HTR-8/SVneo (cell line): Measurements from ENCODE around the gene UQCRC1.

Experiments used
- DNase-seq: peaks from one replicate; pipeline ENCODE4 v3.0.0; 2011; ENCODE audit warnings: low spot score, mixed read lengths; ENCODE audit not compliant: insufficient read length
- FAIRE-seq: peaks from 2 replicates; lab custom pipeline; 2011; peaks lifted over from hg19 to GRCh38; lab: Jason Lieb, UNC

The UQCRC1 gene

DNA sequence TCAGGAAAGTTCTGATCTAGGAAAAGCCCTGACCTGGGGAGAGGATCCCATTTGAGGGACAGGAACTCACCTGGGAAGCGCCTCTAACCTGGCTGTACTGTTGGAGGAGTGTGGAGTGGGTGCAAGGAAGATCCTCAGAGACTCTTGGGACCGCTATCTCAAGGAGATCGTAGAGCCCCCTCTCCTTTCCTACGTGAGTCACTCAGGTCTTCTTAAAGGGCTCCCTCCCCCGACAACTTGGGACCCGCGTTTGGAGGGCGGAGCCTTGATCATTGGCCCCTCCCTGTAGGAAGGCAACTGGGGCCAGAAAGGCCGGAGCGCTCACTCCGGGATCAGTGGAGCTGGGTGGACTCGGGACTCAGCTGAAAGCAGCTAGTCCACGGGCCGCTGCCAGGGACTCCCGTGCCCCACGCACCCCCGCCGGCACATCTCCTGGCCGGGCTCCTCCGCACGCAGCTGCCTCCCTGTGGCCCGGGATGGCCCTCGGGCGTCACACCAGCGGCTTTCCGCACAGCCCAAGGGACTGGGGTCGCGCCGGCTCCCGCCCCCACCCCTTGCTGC, 25.3 kb upstream of the UQCRC1 start:
- peak; percentile 79 for DNase-seq
- no peak for FAIRE-seq

DNA sequence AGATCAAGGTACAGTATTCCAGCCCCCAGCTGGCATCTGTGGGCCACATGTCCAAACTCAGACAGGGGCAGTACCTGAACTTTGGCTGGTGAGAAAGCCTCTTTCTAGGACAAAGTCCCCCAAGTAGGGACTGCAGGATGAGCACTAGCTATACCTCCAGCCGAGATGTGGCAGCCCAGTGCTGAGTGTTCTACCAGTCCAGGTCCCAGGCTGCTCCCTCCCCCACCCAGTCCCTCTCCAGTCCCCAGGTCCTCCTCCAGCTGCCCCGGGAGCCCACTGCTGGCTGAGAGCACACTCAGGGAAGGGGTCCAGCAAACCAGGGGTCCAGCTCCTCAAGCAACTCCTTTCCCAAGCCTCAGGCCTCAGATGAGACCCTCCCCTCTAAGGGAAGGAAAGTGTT, 24.3 kb upstream of the UQCRC1 start:
- no peak for DNase-seq

DNA sequence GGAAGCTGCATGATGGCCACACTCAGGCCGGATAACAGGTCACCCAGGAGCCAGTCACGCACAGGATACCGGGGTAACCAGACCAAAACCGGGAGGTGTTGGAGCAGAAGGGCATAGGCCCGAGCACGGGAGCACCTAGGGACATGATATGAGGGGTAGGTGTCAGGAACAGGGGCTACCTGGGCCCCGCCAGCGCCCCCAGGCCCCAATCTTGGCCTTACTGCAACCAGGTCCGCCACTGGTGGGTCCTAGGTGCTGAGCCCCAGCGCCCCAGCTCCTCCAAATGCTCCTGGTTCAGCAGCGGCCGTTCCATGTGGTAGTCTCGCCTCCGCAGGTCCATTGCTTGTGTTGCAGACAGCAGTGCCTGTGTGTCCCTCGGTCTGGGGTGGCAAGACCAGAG, 23.8 kb upstream of the UQCRC1 start:
- FAIRE-seq (no peak), DNase-seq (no peak)

More for the DNA sequence above, 24.3 kb upstream of the UQCRC1 start:
- FAIRE-seq, result no peak

DNA sequence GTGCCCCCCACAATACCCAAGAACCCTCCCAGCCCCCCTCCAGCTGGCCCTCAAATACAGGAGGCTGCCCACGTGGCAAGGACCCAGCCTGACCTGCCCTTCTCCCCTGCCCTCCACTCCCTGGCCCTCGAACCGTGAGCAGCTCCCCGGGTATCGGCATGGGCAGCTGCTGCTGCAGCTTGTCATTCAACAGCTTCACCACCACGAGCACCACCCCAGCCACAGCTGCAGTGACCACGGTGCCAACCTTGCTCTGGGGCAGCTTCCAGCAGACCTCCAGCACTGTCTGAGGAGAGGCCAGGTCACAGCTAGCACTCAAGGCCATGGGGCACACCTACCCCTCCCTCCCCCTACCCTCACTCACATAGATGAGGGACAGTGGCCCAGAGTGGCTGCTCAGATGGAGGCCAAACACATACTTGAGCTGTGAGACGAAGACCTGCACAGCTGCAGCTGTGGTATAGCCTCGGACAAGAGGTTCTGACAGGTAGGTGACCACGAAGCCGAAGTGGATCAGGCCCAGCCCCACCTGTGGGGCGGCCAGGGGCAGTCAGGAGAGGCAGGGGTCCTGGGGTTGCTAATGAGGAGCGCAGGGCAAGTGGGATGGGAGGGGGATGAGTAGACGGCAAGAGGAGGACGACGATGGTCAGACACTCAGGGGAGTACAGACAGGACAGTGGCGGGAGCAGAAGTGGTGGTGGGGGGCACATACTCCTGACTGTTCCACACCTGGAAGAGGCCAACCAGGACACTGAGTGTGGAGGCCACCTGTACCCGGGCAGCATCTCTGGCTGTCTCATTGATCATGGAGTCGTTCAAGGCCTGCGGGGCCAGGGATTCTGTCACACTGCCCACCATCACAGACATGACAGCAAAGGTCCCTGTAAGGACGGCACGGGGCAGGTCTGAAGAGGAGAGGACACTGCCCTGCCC, 22.3 kb upstream of the UQCRC1 start:
- peak; percentile 66 for FAIRE-seq
- DNase-seq, result no peak

DNA sequence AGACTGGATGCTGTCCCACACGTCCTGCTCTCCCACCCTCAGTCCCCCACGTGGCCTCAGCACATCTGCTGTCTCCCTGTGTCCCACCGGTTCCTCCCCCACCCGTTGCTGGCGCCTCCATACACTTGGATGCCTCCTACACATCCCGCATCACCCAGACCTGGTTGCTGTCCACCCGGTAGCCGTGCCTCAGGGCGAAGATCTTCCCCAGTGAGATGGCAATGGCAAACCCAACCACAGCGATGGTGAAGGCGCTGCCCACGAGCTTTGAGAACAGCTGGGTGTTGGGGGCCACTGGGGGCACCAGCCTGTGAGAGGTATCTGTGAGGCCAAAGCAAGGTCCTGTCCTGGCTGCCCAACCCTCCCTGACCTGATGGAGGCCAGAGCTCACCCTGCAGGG, 21.4 kb upstream of the UQCRC1 start:
- FAIRE-seq (peak; percentile 9), DNase-seq (no peak)

DNA sequence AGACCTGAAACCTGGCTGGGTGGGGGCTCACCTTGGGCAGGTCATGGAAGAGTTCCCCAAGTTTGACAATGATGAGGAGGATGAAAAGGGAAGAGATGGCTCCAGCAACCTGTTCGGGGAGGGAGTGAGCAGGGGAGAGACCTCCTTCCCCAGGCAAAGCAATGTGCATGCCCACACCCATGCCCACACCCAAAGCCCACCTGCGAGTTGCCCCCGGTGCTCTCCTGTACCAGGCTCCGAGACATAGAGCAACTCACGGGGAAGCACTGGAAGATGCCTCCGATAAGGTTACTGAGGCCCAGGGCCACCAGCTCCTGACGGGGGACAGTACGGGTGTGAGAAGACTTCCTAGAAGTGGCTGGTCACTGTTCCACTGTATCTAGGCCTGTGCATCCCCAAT, 21.0 kb upstream of the UQCRC1 start:
- FAIRE-seq (no peak), DNase-seq (no peak)

DNA sequence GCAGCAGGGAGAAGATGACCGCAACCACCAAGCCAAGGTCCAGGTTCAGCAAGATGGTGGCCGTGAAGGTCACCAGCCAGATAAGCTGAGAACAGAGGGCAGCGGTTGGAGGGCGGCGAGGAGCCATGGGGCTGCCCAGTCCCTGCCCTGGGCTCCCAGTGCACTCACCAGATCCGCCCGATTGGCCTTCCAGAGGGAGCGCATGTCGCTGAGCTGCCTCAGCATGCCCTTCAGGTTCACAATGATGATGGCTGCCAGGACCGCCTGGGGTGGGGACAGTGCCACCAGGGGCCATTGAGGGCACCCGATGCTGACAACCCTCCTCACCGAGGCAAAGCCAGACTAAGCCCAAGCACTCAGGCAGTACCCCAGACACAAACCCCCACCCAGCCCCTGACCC, 20.4 kb upstream of the UQCRC1 start:
- DNase-seq (no peak), FAIRE-seq (no peak)

DNA sequence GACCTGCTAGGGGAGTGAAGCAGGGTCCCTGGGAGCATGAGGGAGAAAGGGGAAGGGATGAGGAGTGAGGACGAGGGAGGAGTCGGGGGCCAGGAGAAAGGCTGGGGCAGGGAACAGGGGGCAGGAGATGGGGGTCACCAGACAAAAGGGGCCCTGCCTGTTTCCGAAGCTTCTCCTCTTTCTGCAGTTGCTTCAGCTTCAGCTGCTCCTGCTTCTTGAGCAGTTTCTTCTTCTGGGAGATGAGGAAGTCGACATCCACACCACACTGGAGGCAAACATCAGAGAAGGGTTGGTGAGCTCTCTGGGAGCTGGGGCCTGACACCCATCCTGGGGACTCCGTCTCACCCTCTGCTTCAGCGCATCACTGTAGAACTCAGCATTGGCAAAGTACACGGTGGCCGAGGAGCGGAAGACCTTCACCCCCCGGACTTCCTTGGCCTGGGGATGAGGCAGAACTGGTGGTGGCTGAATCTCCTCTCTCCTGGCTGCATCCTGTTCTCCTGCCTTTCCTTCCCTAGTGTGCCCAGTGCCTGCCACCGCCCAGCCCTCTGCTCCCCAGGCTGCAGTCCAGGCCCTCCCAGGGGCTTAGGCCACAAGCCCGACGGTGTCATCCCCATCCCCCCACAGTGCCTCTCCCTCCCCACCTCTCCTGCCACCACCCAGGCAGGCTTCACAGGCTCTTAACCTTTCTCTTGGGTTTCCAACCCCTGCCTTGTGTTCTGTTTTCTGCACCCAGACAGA, 19.0 kb upstream of the UQCRC1 start:
- FAIRE-seq (no peak), DNase-seq (no peak)

DNA sequence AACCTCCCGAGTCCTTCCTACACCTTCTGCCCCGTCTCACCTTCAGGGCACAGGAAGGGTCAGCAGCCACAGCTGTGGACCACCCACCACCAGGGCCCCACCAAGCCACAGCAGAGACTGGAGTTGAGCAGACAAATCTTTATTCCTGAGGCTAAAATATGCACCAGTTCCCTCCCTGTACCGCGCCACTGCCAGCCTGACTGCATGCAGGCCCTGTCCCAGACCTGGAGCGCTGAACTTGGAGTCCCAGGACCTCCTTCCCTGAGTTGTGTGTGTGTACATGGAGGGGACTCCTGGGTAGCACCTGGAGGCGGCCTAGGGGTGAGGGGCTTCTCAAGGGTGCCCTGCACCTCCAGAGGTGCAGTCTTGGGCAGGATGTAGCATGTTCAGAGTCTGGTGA, 16.2 kb upstream of the UQCRC1 start:
- FAIRE-seq, result no peak
- no peak for DNase-seq

DNA sequence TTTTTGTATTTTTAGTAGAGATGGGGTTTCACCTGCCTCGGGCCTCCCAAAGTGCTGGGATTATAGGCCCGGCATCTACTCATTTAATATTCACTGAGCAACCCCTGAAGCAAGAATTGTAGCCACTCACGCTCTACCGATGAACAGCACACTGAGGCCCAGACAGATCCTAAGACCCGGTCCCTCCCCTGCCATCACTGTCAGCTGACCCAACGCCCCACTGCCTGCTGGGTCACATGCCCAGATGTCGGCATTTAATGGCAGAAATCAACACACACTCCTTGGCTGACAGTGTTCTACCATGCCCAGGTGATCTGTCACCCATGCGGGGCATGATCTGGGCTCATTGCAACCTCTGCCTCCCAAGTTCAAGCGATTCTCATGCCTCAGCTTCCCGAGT, 15.3 kb upstream of the UQCRC1 start:
- DNase-seq, result no peak
- no peak for FAIRE-seq

DNA sequence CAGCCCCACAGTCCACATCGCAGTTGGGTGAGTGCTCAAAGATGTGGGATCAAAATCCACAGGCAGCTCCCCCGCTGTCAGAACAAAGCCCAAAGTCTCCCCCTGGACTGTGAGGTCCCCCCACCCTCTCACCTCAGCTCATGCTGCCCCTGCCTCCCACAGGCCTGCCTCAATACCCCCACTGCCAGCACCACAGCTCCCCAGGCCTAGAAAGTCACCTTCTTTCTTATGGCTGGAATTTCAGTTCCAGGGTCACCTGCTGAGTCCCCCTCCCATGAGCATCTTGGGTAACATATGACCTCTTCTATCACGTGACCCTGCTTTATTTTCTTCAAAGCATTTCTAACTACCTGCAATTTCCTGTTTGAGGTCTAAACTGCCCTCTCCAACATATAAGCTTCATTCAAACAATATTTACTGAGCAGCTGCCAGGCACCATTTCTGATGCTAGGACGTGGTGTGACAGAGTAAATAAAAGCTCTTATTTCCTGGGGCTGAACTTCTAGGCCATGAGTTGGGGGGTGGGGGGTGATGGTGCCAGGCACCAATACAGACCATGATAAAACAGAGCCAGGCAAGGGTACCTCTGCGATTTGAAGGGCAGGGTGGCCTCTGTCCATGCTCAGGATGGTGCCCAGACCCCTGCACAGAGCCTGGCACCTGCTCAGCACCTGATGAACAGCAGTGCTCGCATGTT, 14.6 kb upstream of the UQCRC1 start:
- DNase-seq (no peak), FAIRE-seq (no peak)

DNA sequence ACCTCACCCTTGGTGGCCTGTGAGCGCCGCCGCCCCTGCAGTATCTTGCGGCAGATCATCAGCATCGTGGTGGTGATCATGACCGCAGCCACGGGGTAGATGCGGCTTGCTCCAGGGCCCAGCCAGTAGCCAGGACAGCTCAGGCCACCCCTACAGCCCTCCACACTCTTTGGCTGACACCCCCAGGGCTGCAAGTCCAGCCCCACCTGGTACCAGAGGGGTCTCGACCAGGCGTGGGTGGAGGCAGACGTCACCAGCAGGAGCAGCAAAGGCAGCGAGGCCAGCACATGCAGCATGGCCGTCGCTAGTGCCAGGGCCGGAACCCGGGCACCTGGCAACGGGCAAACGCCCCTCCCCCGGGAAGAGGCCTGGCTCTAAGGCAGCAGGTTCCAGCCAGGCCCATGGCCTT, 12.0 kb upstream of the UQCRC1 start, which contains the start of gene TMEM89:
Gene TMEM89, minus strand, starts transcription at position 309 of the 409 bp plus-strand sequence. Its CDS starts 13 bp downstream, at position 296.
- peak; percentile 16 for FAIRE-seq
- DNase-seq, result no peak

DNA sequence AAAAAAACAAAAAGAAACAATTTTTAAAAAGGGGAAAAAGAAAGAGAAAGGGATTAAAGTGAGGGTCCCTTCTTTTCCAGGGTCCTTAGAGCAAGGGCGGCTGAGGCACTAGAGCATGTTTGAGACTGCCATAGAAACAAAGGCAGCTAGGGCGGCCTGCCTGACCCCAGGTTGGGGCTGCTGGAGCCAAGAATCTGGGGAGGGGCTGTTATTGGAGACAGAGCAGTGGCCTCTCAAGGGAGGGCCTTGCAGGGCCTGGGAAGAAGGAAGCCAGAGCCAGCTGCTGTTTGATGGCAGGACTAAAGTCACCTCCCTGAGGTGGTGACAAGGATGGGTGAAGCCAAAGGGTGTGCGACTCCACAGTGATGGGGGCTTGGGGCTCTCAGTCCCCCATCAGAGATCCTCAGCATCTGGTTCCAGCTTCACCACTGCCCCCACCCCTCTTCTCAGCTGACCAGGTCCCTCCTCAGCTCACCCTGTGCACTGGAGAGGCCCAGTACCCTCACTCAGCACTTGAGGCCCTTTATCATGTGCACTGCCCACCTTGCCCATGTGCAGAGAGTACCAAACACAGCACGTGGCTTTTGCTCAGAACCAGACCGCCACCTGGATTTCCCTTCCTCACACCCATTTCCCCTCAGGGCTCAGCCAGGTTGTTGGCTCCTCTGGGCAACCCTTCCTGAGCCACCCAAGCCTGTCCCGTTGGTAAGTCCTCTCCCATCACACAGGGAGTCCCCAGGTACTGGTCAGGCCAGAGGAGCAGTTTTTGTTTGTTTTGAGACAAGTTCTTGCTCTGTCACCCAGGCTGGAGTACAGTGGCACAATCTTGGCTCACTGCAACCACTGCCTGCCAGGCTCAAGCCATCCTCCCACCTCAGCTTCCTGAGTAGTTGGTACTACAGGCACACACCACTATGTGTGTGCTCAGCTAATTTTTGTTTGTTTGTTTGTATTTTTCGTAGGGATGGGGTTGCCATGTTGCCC, 10.4 kb upstream of the UQCRC1 start:
- peak; percentile 23 for FAIRE-seq
- no peak for DNase-seq

DNA sequence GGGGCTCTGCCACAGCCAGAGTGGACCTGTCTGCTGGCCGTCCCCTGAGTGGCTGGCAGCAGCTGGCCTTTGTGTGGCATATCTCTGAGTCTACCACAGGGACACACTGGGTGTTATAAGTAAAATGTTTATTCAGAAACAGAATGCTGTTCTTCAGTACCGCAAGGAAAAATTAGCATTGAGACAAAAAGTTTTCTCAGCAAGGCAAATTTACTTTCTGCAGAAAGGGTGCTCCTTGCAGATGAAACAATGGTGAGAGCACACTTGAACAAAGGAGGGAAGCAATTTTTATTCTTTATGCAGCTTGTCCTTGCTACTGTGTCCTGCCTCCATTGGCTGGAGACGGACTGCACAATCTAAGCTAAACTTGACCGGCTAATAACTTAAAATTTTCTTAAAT, 8.1 kb upstream of the UQCRC1 start:
- DNase-seq (no peak), FAIRE-seq (no peak)

DNA sequence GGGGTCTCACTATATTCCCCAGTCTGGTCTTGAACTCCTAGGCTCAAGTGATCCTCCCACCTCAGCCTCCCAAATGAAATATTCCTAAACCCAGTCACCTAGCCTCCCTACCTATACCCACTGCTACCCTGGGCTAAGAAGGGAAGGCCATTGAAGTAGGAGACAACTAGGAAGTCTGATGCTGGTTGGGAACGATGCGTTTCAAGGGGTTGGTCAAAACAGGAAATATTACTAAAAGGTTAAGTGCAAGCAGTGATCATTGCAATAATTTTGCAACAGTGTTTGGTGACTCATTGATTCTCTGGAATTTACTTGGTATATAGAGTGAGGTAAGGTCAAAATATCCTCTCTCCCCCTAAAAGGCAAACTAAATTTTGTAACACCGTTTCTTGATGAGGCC, 4.6 kb upstream of the UQCRC1 start:
- peak; percentile 67 for DNase-seq

DNA sequence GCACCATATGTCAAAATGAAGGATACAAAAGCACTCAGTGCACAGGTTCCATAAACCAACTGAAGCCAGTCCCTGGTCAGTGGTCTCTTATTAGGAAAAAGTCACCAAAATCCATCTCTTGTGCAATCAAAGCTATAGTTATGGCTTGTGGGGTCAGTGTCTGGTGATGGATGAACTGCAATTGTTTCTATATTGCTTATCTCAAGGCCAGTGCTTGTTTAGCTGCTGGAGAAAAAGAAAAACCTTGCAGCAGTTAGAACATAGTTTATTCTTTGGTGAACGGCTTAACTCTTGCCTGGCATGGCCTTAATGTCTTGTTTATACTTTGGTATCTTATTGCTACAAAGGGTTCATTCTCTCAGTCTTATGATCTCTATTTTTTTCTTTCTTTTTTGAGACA, 2.9 kb upstream of the UQCRC1 start:
- DNase-seq (no peak), FAIRE-seq (no peak)

More for the DNA sequence above, 4.6 kb upstream of the UQCRC1 start:
- peak; percentile 81 for FAIRE-seq

DNA sequence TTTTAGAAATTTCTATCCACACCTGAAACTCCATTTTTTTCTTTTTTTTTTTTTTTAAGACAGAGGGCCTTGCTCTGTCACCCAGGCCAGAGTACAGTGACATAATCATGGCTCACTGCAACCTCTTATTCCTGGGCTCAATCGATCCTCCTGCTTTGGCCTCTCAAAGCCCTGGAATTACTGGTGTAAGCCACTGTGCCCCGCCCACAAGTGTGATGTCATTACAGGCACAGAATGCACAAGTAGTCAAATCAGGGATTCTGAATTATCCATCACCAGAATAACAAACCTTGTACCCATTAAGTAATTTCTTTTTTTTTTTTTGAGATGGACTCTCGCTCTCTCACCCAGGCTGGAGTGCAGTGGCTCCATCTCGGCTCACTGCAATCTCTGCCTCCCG, 1.9 kb downstream of the UQCRC1 start:
- FAIRE-seq (no peak), DNase-seq (no peak)

DNA sequence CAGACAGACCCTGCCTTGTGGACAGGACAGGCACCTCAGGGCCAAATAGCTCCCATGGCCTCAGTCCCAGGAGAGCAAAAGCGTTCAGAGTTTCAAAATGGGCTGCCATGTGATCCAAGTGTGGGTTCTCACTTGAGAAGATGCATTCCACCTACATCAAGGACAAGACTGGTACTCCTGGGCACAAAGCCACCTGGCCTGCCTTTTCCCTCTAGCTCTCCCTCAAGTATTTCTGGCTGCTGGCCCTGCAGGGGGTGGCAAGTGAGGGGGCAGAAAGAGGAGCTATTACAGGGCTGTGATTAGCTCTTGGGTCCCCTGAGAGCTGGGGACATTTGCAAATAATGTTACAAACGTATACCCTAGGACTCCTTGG, 7.8 kb downstream of the UQCRC1 start:
- FAIRE-seq (no peak), DNase-seq (no peak)
